Measurements from ENCODE around the gene FHL2.

Gene FHL2

DNA sequence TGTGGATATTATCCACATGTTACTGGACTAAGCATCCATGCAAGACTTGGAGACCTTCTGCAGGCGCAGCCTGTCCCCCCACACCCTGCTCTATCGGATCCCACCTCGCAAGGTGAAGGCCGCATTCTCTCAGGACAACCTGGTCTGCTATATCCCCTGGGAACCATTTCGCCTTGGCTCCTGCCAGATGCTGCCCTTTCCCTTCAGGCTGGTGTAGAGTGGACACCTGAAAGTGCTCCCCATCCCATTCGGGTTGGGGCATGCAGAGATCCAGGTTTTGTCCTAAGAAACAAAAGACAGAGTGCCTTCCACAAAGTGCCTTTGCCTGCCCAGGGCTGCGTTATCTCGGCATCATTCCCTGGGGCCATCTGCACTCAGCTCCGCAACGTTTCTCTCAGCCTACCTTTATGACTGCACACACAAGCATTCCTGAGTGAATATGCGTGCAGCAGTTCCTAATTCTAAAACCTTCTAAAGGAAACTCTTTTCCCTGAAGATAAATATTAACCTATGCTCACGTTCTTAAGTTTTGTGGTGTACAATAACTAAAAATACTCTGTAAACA lies 20.5 kb downstream of the FHL2 start:
- no peak for DNase-seq

- no peak for DNase-seq
Observed at GRCh38 chr2:105377871-105378270, 21.0 kb downstream of the FHL2 start.

- DNase-seq, result peak; percentile 83
Observed at GRCh38 chr2:105376789-105377240, 22.0 kb downstream of the FHL2 start.

DNA sequence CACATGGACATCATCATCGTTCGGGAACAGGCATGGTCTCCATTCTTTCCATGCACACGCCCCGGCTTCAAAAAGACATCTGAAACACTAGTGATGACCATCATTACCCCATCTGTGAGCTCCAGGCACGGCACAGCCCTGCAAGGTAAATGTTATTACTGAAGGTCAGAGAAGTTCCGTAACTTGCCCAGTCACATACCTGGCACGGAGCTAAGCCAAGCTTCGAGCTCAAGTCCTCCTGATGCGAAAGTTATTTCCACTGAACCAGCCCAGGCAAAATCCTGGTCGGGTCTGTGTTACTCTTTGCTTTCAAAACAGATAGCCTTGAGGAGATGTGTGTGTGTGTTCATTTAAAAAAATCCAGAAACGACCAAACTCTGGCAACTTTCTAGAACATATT lies 22.8 kb downstream of the FHL2 start:
- DNase-seq, result no peak

GRCh38 chr2:105375001-105375561 lies 23.8 kb downstream of the FHL2 start:
- DNase-seq, result peak; percentile 56

DNA sequence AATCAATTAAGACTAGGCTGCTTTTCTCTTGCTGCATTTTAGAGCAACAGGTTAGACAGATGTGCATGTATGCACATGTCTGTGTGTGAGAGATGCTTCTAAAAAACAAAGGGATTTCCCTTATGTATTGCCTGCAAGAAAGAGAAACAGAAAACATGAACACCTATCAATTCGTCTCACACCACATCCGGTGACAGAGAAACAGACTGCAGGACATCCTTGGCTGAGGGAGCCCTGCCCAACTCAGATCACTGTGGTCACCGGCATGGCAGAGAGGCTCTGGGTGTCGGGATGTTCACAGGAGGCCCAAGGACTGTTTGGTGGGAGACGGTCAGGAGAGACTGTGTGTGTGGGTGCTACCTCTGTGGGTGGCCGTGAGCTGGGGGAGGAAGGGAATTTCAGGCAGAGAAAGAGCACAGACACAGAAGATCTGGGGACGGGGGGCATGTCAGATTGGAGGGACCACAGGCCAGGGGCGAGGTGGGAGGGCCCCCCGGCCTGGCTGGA lies 24.9 kb downstream of the FHL2 start:
- no peak for DNase-seq

GRCh38 chr2:105373344-105373781 lies 25.5 kb downstream of the FHL2 start:
- DNase-seq, result no peak

DNA sequence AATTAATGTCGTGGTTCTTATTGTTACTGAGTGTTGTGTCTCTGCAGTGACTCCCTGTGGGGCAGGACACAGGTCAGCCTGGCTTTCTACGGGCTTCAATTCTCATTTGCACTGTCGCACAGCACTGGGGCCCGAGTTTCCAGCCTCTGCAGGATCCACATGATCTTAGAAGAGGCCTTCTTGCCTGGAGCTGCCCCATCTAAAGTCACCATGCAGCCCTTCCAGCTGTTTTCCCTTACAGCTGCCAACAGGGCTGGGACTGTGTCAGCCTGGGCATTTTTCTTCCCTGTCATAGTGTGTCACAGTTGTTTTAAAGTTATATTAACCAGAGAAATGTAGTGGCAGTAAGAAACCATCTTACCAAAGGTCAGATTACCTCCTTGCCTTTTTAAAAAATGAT lies 27.0 kb downstream of the FHL2 start:
- DNase-seq, result no peak

- no peak for DNase-seq
Observed at GRCh38 chr2:105371156-105371555, 27.7 kb downstream of the FHL2 start.

DNA sequence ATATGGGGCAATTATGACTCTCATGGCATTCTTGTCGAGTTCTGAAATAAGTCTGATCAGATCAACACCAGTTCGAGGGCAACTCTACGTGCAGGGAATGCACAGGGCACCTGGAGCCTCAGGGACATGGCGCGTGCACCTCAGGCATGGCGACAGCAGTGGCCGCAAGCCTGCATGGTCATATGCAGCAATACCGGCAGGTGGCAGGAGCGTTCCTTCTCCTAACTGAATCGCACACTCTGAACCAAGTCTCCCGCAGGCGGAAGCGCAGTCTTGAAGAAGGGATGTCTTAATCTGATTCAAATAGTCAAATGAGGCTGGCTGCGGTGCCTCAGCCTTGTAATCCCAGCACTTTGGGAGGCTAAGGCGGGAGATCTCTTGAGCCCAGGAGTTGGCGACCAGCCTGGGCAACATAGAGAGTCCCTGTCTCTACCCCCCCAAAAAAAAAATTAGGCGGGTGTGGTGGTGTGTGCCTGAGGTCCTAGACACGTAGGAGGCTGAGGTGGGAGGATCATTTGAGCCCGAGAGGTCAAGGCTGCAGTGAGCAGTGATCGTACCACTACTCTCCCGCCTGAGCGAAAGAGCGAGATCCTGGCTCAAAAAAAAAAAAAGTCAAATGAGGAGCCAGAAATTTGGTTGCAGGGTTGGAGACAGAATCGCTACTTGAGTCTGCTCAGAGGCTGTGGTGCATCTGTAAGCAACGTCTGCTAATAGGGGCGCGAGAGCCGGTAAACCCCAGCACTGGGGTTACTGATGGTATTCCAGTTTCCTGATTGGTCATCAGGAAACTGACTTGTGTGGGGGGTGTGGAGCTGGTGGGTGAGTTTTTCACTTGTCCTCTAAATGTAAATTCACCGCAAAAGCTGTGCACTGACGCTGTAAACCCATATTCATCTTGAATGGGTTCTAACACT lies 28.8 kb downstream of the FHL2 start:
- DNase-seq, result peak; percentile 84

GRCh38 chr2:105368759-105369408 lies 30.0 kb downstream of the FHL2 start:
- no peak for DNase-seq

DNA sequence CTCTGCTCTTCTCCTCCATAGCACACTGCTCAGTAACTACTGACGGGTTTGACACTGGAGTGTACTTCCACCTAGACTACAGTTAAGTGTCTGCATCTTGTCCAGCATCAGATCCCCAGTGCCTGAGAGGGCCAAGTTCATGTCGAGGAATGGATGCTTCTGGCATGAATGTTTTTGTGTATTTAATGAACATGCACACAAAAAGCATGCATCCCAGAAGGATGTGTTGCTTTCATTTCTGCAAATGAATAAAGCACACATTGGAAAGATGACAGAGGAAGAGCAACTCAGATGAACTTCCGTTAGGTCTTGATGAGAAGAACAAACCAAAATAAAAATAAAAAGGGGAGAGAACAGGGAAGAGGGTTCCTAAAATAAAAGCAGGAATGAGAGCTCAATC lies 33.6 kb downstream of the FHL2 start:
- no peak for DNase-seq

DNA sequence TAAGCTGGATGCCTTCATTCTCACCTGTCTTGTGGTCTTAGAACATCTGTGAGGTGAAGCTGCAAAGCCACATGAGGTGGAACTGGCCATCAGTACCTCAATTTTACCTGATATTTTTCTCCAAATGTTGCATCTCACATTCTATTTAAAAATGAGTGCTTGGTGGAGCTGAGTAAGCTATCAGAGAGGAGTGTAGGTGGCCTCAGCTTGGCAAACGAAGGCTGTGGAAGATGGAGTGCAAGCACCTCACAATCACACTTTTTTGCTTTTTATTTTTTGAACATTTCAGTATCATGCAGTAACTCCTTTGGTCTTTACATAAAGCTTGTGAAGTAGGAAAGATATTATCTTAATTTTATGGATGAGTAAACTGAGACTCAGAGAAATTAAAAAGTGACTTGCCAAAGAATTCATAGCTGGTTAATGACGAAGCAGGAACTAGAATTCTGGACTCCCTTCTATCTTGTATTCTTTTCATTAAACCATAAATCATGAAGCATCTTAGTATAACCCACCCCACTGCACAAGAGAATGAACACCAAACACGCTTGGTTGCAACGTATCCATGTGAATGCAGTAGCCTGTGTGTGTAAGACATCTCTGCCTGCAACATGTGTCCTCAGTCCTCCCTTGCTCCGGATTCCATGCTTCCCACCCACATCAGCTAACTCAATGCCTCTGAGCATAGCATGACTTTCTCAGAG lies 34.3 kb downstream of the FHL2 start:
- DNase-seq, result no peak

DNA sequence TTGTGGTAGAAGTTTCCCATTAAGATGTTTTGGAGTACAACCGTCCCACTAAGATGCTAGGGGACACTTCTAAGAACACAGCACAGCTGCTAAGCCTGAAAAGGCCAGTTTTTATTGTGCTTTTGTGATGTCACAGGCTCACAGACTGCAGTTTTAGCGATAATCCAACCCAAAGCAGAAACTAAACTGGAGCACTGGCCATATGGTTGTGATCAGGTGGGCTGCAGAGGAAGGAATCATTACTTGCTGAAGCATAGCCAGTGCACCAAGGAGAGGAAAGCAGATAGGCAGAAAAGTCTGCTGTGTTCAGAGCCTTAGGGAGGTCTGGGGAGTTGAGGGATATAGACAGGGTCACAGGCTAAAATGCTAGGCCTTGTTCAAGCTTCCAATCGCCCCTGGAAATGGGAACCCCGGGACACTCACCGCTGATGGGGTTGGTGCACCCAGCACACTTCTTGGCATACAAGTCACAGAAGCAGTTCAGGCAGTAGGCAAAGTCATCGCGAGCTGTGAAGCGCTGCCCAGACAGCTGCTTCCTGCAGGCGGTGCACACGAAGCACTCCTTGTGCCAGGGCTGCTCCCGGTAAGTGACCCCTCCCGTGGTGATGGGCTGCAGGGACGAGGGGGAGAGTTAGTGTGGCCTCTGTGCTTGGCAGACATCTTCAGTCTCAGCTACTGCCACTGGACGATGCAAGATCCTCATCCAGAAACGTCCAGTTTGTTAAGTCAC lies 35.8 kb downstream of the FHL2 start:
- no peak for DNase-seq

DNA sequence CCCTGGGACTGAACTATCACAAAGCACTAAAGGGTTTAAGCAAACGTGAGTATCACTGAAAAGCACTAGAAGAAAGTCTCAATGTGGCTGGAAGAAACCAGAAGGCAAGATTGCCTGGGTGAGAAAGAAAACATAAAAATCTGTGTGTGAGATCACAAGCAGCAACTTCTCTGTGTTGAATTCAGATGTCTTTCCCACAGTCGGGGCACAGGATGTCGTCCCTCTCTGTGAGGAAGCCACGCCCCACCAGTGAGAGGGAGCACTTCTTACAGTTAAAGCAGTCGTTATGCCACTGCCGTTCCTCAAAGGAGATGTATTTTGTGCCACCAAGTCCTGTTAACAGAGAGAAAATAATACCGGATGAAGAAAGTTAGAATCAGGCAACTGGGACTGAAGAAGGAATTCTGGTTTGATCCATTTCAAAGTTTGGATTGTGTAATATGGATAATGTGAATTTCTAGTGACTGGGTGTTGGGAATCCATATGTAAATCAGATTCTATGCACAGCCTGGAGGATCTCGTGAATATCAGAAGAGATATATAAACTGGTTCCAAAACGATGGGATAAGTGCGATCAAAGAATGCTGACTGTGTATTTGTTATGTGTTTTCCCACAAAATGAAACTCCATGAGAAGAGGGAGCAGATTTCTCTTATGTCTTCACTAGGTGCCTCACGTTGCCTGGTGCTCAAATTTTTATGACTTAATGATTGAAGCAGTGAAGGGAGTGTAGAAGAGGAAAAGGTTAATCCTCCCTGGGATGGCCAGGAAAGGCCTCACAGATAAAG lies 37.6 kb downstream of the FHL2 start:
- DNase-seq, result no peak

DNA sequence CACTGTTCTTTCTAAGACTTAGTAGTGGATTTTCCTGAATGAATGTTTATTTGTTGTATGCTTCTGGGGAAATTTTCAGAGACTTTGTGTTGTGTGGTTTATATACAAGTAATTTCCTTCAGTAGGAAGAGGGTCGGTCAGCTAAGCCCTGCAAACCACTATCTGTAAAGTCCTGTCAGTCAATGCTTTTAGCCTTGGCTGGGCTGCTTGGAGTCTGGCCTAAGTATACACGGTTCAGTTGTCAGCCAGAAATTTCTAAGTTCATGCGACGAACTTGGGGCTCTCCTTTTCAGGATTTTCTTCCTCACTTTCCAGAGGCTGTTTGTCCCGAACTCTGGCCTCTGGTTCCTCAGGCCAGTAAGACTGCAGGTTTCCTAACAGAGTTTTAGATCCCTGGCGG lies 40.3 kb downstream of the FHL2 start:
- DNase-seq, result no peak

DNA sequence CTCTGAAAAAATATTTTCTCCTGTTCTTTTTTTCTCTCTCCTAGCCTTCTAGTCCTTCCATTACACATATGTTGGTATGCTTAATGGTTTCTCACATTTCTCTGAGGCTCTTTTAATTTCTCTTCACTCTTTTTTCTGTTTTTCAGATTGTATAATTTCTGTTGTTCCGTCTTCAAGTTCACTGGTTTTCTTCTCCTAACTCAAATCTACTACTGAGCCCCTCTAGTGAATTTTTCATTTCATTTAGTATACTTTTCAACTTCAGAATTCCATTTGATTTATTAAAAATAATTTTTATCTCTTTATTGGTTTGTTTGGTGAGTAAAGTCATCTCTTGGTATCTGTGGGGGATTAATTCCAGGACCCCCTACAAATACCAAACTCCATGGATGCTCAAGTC lies 41.7 kb downstream of the FHL2 start:
- no peak for DNase-seq

GRCh38 chr2:105344704-105345345 lies 54.0 kb downstream of the FHL2 start:
- peak; percentile 51 for DNase-seq

GRCh38 chr2:105339414-105339813 lies 59.4 kb downstream of the FHL2 start:
- no peak for DNase-seq

DNA sequence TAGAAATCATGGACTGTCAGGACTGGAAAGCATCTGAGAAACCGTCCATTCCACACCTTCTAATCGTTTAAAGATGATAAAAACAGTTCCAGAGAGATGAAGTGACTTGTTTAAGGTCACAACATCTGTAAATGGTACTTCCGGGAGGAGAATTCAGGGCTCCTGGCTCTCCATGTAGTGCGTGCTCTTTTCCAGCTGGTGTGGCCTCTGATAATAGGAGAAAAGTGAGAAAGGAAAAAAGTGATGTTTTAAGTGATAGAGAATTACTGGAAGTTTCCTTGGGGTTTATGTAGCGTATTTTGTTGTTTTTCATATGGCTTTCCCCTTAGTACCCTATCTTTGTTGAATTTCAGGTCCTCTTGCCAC lies 60.8 kb downstream of the FHL2 start:
- DNase-seq, result no peak
